Suprapubic skin (tissue), 3 donors: ENCODE measurements around the gene RNF138.

Experiments
- CTCF ChIP-seq, 2 donors: fragments of 200-600 bp in 1 of 2; fragments of 450-650 bp in 1 of 2; sonication (generic) in 1 of 2; IDR thresholded peaks; one replicate each; pipeline ENCODE4 v1.5.1; 2016 to 2019; ENCODE audit warnings: antibody characterized with exemption in 2 of 2, mild to moderate bottlenecking in 1 of 2, moderate library complexity in 1 of 2
- EP300 ChIP-seq: sonication (generic); formaldehyde crosslinking; IDR thresholded peaks from one replicate; pipeline ENCODE4 v1.6.1; 2017; ENCODE audit warnings: antibody characterized with exemption
- POLR2A ChIP-seq, 2 donors: fragments of 450-650 bp; IDR thresholded peaks; one replicate each; pipeline ENCODE4 v1.6.1; 2017; ENCODE audit warnings: antibody characterized with exemption in 2 of 2, mild to moderate bottlenecking in 2 of 2, moderate library complexity in 2 of 2

- TF ChIP-seq CTCF (IDR thresholded peaks at IDR 0.05) (no peak), EP300 (no peak), POLR2A (IDR thresholded peaks at IDR 0.05) (no peak)
These were observed 34.0 kb upstream of the RNF138 start for GRCh38 chr18:32057624-32058165.
